ENCODE measurements around the gene SMURF1.

The SMURF1 gene

DNA sequence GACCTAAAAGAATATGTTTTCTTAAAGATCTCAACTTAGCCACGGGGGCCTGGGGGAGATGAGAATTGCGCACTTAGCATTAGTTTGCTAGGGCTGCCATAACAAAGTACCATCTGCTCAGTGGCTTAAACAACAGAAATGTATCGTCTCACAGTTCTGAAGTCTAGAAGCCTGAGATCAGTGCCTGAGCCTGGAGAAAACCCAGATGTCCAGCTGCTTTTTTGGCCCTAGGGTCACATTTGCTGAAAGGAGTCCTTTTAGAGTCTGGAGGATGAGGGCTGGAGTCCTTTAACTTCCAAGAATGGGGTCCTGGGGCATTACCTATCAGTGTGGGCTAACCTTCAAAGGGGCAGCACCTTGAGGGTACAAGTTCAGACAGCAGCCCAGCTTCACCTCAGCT is 48.2 kb downstream of the SMURF1 start:
- in situ Hi-C loops (cut with MboI; ENCODE audit: low pct_unique_long_range_greater_than_20kb, low sequenced_read_pairs, unreplicated experiment) = no loop called here
- no peak for DNase-seq (ENCODE audit: low spot score)
- no peak for TF ChIP-seq CTCF (IDR thresholded peaks at IDR 0.05; ENCODE audit: extremely low read depth, insufficient read depth, missing control alignments)

DNA sequence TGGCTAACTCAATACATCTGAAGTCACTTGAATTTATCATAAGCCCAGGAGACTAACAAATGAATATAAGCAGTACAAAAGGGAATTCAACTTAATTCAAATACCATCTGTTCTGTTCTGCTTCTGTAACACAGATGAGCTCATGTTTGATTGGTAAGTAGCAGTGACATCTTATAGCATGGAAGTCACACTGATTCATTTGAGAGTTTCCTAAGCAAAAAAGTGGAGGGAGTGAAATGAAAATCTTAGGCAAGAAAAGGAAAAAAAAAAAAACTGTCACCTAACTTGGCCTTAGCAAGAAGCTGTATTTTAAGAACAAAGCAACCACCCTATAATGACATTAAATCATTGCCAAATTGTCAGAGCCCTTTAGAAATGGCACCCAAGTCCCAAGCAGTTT is 49.5 kb downstream of the SMURF1 start:
- TF ChIP-seq CTCF (IDR thresholded peaks at IDR 0.05; ENCODE audit: extremely low read depth, insufficient read depth, missing control alignments) = no peak
- no peak for DNase-seq (ENCODE audit: low spot score)

GRCh38 chr7:99092064-99092720 is 51.7 kb downstream of the SMURF1 start:
- in situ Hi-C loops (cut with MboI; ENCODE audit: low pct_unique_long_range_greater_than_20kb, low sequenced_read_pairs, unreplicated experiment) = no loop called here
- DNase-seq (ENCODE audit: low spot score) = no peak
- TF ChIP-seq CTCF (IDR thresholded peaks at IDR 0.05; ENCODE audit: extremely low read depth, insufficient read depth, missing control alignments) = no peak

More for the DNA sequence above, 49.5 kb downstream of the SMURF1 start:
- in situ Hi-C loops (cut with MboI; ENCODE audit: low pct_unique_long_range_greater_than_20kb, low sequenced_read_pairs, unreplicated experiment) = no loop called here

GRCh38 chr7:99090771-99091542 is 53.0 kb downstream of the SMURF1 start:
- in situ Hi-C loops (cut with MboI; ENCODE audit: low pct_unique_long_range_greater_than_20kb, low sequenced_read_pairs, unreplicated experiment) = no loop called here
- TF ChIP-seq CTCF (IDR thresholded peaks at IDR 0.05; ENCODE audit: extremely low read depth, insufficient read depth, missing control alignments) = no peak
- DNase-seq (ENCODE audit: low spot score) = no peak

DNA sequence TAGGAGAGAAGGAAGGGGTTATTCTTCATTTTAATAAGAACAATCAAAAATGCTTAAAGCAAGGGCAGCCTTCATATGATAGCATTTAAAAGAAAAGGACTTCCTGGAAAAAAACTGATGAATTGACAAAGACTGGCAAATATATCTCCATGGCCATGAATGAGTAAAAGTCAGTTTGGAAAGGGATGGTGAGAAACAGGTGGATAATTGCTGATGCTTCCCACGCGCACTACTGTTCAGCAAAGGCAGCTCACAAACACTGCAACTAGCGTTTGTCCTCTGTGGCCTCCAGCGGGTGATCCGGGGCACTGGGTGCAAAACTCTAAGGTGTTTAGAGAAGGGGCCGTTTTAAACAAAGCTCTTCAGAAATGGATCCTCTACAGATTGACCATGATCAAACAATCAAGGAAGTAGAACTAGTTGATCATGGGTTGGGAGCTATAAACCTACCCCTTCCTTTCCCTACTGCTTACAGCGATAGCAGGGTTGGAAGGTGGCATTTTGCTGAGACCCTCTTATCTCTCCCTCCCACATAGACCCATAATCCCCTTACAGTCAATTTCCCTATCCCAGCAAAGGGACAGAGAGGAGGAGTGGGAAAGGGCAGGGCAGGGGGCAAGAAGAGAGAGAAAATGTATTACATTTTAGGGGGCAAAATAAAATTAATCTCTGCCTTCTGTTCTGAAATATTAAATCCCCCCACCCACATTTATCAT is 53.8 kb downstream of the SMURF1 start:
- TF ChIP-seq CTCF (IDR thresholded peaks at IDR 0.05; ENCODE audit: extremely low read depth, insufficient read depth, missing control alignments) = no peak
- DNase-seq (ENCODE audit: low spot score) = no peak
- in situ Hi-C loops (cut with MboI; ENCODE audit: low pct_unique_long_range_greater_than_20kb, low sequenced_read_pairs, unreplicated experiment) = no loop called here

DNA sequence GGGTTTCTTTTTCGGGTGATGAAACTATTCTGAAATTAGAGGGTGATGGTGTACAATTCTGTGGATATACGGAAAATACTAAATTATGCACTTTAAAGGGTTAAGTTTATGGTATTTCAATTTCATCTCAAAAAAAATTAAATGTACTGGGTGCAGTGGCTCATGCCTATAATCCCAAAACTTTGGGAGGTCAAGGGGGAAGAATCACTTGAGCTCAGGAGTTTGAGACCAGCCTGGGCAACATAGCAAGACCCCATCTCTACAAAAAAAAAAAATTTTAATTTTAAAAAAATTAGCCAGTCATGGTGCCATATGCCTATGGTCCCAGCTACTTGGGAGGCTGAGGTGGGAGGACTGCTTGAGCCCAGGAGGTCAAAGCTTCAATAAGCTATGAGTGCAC is 57.0 kb downstream of the SMURF1 start:
- TF ChIP-seq CTCF (IDR thresholded peaks at IDR 0.05; ENCODE audit: extremely low read depth, insufficient read depth, missing control alignments) = no peak
- no peak for DNase-seq (ENCODE audit: low spot score)
- in situ Hi-C loops (cut with MboI; ENCODE audit: low pct_unique_long_range_greater_than_20kb, low sequenced_read_pairs, unreplicated experiment) = no loop called here
